ENCODE measurements around the gene ALDH1A3. TPM values are rescaled to one million over a fixed set of nuclear protein-coding genes. Genes with fewer than 3 reads are reported as not detected.

ALDH1A3 gene
- total and polyA plus RNA-seq, 2 of the 4 experiments (the other 2 are of a cell fraction) = 3.1 to 5.0 TPM

DNA sequence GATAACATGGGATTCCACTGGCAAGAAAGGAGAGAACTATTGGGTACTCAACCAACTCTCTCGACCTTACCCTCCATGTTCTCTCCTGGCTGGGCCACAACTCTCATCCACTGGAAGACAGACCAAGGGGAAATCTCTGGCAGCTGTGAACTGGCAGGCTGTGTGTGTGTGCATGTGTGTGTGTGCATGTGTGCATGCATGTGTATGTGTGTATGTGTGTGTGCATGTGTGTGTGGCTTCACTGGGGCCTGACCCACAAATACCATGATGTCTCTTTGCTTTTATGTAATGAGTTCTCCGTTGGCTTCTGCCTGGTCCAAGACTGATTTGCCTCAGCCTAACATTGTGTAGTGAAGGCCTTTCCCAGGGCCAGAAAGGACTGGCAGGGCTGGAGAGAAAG lies 4.1 kb upstream of the ALDH1A3 start:
- ChIA-PET POLR2A (ENCODE audit: unreplicated experiment) (no interaction called here), CTCF (no interaction called here)
- TF ChIP-seq POLR2A (IDR thresholded peaks at IDR 0.05; ENCODE audit: low read depth, low read length) = no peak
- no peak for TF ChIP-seq NFE2L2 (IDR thresholded peaks at IDR 0.05; ENCODE audit: low read depth, low read length)
- no peak overlapping the region for H2BK5ac ChIP-seq (ENCODE audit: low read depth, low read length, poor library complexity, severe bottlenecking)
- no peaks in the 10 kb centered on the region for H3K79me1 ChIP-seq (ENCODE audit: low read depth in 1 of 2, low read length in 2 of 2)
- H3K27me3 ChIP-seq (ENCODE audit: control insufficient read depth, insufficient read depth, low read length) = peaks cover 51% of the 10 kb centered on the region
- no peak overlapping the region for H3K4ac ChIP-seq (ENCODE audit: low read depth, low read length)
- H4K8ac ChIP-seq (ENCODE audit: low read depth in 2 of 2, low read length in 2 of 2) = no peak overlapping the region
- no peaks in the 10 kb centered on the region for H3K36me3 ChIP-seq (ENCODE audit: control insufficient read depth, insufficient read depth, low read length)
- ATAC-seq (ENCODE audit: low read depth) (no peak), DNase-seq (no peak)
- H2BK20ac ChIP-seq (ENCODE audit: low read depth, low read length) = no peak overlapping the region
- no TSS peak for BruUV-seq (replicated peaks)
- no peak overlapping the region for H3K23ac ChIP-seq (ENCODE audit: low read depth, low read length)
- H4K5ac ChIP-seq (ENCODE audit: low read depth, low read length) = no peak overlapping the region
- no peak overlapping the region for H3K56ac ChIP-seq (ENCODE audit: extremely low read depth, insufficient read depth, low read length)
- no peak overlapping the region for H3K14ac ChIP-seq (replicated peaks; ENCODE audit: low read depth, low read length)
- H2BK15ac ChIP-seq (ENCODE audit: low read depth, low read length) = no peak overlapping the region
- H2BK120ac ChIP-seq (ENCODE audit: low read depth, low read length) = no peak overlapping the region
- H4K20me1 ChIP-seq (ENCODE audit: insufficient read depth, low read length) = no peaks in the 10 kb centered on the region
- no peak overlapping the region for H3K9ac ChIP-seq (ENCODE audit: low read depth, low read length)
- no peak overlapping the region for H2AK9ac ChIP-seq (replicated peaks; ENCODE audit: low read depth, low read length, poor library complexity)
- no peak overlapping the region for H3K18ac ChIP-seq (ENCODE audit: low read depth, low read length)
- H3K9me3 ChIP-seq (ENCODE audit: control insufficient read depth, insufficient read depth, low read length) = 0 out of 2 replicates have a peak, but pooled peaks cover 2% of the 10 kb centered on the region
- no peak overlapping the region for H3K27ac ChIP-seq (ENCODE audit: insufficient read depth, low read length)
- H4K91ac ChIP-seq (ENCODE audit: insufficient read depth, low read depth, low read length) = no peak overlapping the region
- 0 out of 2 replicates have a peak, but pooled peaks cover 2% of the 10 kb centered on the region for H3K9me1 ChIP-seq (ENCODE audit: insufficient read depth, low read length)
- H3K4me1 ChIP-seq (ENCODE audit: control insufficient read depth, insufficient read depth, low read length) = no peaks in the 10 kb centered on the region; the same call in 1 of the 2 replicates
- H2AFZ ChIP-seq (replicated peaks; ENCODE audit: low read length, poor library complexity) = no peak overlapping the region
- in situ Hi-C loops (cut with MboI; ENCODE audit: low sequenced_read_pairs) = loop anchor here (10.0 kb wide), 1 partner anchor 211 kb away; no protein-coding TSS in a partner anchor
- no peak overlapping the region for H3K4me3 ChIP-seq (ENCODE audit: insufficient read depth, low read depth, low read length)
- WGBS, 2 experiments (ENCODE audit: extremely low coverage in 2 of 2, insufficient read length in 1 of 2) = 50% methylated on average over 1 of the region's 2 CpGs; no CpG with 5 or more reads in 1 of the 2 experiments
- no peak overlapping the region for H3K4me2 ChIP-seq (ENCODE audit: low read depth, low read length)
- H2AK5ac ChIP-seq (ENCODE audit: low read depth, low read length) = no peak overlapping the region
- dilution Hi-C loops (cut with HindIII; ENCODE audit: low sequenced_read_pairs, unreplicated experiment) = no loop called here
- intact Hi-C loops (cut with micrococcal nuclease) = no loop called here

Data from IMR-90 (cell line).